ENCODE results near the gene AHCYL2. TPM values are rescaled to one million over a fixed set of nuclear protein-coding genes. Genes with fewer than 3 reads are reported as not detected.

Gene AHCYL2
- total RNA-seq, 1 donor from 2014 or later = 19.9 TPM

DNA sequence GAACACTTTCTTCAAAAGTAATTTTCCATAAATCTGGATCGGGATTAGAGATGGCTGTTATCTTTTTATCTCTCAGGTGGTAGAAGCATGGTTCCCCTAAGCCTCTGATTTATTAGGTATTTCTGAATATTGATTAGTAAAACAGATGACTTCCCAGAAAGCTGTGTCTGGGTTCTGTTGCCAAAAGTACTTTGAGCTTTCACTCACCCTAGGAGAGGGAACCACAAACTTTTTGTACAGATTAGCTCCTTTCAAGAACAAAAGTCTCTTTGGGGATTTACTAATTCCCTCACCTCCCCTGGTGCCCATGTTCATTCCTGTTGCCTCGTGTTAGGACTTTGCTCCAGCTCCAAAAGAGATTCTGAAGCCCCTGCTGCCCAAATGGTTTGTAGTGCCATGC is 162.7 kb downstream of the AHCYL2 start:
- no peaks in the 10 kb centered on the region for H3K4me1 Mint-ChIP-seq (ENCODE audit: unreplicated experiment)
- H3K27ac Mint-ChIP-seq (ENCODE audit: unreplicated experiment) = no peak overlapping the region
- TF ChIP-seq, protein P1, sequence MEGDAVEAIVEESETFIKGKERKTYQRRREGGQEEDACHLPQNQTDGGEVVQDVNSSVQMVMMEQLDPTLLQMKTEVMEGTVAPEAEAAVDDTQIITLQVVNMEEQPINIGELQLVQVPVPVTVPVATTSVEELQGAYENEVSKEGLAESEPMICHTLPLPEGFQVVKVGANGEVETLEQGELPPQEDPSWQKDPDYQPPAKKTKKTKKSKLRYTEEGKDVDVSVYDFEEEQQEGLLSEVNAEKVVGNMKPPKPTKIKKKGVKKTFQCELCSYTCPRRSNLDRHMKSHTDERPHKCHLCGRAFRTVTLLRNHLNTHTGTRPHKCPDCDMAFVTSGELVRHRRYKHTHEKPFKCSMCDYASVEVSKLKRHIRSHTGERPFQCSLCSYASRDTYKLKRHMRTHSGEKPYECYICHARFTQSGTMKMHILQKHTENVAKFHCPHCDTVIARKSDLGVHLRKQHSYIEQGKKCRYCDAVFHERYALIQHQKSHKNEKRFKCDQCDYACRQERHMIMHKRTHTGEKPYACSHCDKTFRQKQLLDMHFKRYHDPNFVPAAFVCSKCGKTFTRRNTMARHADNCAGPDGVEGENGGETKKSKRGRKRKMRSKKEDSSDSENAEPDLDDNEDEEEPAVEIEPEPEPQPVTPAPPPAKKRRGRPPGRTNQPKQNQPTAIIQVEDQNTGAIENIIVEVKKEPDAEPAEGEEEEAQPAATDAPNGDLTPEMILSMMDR (IDR thresholded peaks at IDR 0.05; ENCODE audit: unreplicated experiment) = no peak
- no peak overlapping the region for H3K4me3 Mint-ChIP-seq (ENCODE audit: unreplicated experiment)
- no peak for DNase-seq (ENCODE audit: low spot score)
- no peaks in the 10 kb centered on the region for H3K9me3 Mint-ChIP-seq (ENCODE audit: unreplicated experiment)
- H3K27me3 Mint-ChIP-seq (ENCODE audit: unreplicated experiment) = no peaks in the 10 kb centered on the region
- H3K36me3 Mint-ChIP-seq (ENCODE audit: low read depth, unreplicated experiment) = no peaks in the 10 kb centered on the region

DNA sequence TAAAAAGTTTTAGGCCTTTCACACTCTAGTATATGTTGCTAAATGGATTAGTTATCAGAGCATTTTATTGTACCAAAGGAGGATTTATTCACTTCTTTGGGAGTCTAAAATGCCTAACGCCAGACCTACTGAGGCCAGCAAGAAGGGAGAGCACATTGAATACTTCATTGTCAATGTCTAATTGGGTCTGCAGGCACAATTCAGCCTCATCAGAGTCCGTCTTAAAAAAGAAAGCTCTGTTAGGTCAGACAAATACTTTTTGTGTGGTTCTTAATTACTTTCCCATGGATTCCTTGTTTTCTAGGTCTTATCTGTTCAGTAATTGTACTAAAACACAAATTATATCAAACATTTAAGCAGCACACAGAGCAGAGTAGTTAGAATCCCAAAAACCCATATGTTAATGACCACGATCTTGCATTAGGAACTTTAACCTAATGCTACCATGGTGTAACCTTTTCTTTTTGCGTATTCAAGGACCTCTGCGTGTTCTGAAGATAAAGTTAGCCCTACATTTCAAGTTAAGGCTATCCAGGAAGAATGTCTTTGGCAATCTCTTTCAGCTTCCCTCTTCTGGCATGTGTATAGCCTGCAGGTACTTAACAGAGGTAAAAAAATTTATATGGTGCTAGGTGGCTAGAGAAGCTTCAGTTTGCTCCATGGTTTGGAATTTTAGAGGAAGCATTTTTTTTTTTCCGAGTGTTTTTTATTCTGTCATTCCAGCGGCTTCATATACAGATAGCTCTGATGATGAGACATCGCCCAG is 163.7 kb downstream of the AHCYL2 start:
- no peak overlapping the region for H3K27ac Mint-ChIP-seq (ENCODE audit: unreplicated experiment)

DNA sequence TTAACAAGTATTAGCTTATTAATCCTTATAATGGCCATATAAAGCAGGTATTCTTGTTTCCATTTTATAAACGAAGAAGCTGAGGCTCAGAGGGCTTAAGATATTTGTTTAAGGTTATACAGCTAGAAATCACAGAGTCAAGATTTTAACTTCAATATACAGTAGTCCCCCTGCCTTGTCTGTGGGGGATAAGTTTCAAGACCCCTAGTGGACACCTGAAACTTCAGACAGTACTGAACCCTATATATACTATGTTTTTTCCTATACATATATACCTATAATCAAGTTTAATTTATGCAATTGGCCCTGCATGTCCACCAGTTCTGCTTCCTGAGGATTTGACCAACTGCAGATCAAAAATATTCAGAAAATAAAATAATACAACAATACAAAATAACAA is 165.0 kb downstream of the AHCYL2 start:
- H3K4me1 Mint-ChIP-seq (ENCODE audit: unreplicated experiment) = no peaks in the 10 kb centered on the region
- no peak overlapping the region for H3K27ac Mint-ChIP-seq (ENCODE audit: unreplicated experiment)
- H3K4me3 Mint-ChIP-seq (ENCODE audit: unreplicated experiment) = no peak overlapping the region
- no peaks in the 10 kb centered on the region for H3K36me3 Mint-ChIP-seq (ENCODE audit: low read depth, unreplicated experiment)
- TF ChIP-seq, protein P1 (IDR thresholded peaks at IDR 0.05; ENCODE audit: unreplicated experiment) = no peak
- H3K27me3 Mint-ChIP-seq (ENCODE audit: unreplicated experiment) = no peaks in the 10 kb centered on the region
- no peaks in the 10 kb centered on the region for H3K9me3 Mint-ChIP-seq (ENCODE audit: unreplicated experiment)
- no peak for DNase-seq (ENCODE audit: low spot score)

More for the DNA sequence above, 163.7 kb downstream of the AHCYL2 start:
- no peaks in the 10 kb centered on the region for H3K36me3 Mint-ChIP-seq (ENCODE audit: low read depth, unreplicated experiment)
- no peak overlapping the region for H3K4me3 Mint-ChIP-seq (ENCODE audit: unreplicated experiment)
- no peaks in the 10 kb centered on the region for H3K9me3 Mint-ChIP-seq (ENCODE audit: unreplicated experiment)
- H3K4me1 Mint-ChIP-seq (ENCODE audit: unreplicated experiment) = no peaks in the 10 kb centered on the region
- DNase-seq (ENCODE audit: low spot score) = no peak
- TF ChIP-seq, protein P1 (IDR thresholded peaks at IDR 0.05; ENCODE audit: unreplicated experiment) = no peak
- no peaks in the 10 kb centered on the region for H3K27me3 Mint-ChIP-seq (ENCODE audit: unreplicated experiment)

DNA sequence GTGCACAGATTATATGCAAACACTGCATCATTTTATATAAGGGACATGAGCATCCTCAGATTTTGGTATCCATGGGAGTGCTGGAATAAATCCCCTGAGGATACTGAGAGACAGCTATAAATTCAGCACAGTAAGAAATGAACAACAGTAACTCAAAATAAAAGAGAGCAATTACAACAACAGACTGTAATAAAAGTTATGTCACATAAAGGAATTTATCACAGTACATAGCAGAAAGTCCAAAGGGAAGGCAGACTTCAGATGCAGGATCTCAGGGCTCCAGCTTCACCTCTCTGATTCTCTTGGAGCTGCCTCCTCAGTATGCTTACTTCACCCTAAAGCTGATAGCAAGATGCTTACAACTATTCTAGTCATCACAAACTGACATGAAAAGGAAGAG is 165.5 kb downstream of the AHCYL2 start:
- Mint-ChIP-seq H3K27ac (ENCODE audit: unreplicated experiment) (no peak overlapping the region), H3K4me3 (ENCODE audit: unreplicated experiment) (no peak overlapping the region), H3K27me3 (ENCODE audit: unreplicated experiment) (peaks cover 3% of the 10 kb centered on the region), H3K4me1 (ENCODE audit: unreplicated experiment) (no peaks in the 10 kb centered on the region), H3K36me3 (ENCODE audit: low read depth, unreplicated experiment) (no peaks in the 10 kb centered on the region), H3K9me3 (ENCODE audit: unreplicated experiment) (no peaks in the 10 kb centered on the region)
- DNase-seq (ENCODE audit: low spot score) = no peak
- TF ChIP-seq, protein P1 (IDR thresholded peaks at IDR 0.05; ENCODE audit: unreplicated experiment) = no peak

DNA sequence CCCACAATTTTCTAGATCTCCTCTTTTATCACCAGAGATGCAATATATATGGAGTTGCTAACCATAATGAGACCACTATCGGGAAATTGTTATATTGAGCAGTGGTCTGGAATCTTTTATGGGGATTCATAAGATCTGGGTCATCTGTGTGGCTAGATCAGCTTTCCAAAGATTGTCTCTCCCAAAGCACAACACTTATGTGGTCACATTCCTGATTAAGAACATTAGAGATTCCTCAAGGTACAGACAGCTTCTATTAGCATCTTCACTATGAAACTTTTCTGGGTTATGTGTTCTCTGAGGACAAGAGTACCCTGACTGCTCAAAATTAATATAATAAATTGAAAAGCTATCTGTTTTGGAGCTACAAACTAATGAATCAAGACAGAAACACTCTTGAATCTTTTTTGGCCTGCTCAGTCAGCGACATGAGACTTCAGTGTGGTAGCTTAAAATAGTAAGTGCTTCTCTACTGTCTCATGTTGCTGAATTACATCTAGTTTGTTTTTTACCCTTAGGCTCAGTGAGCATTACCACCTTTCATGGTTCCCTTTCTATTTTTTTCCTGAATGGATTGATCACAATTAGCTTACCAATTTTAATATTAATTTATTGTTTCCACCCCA is 166.8 kb downstream of the AHCYL2 start:
- Mint-ChIP-seq H3K4me3 (ENCODE audit: unreplicated experiment) (no peak overlapping the region), H3K9me3 (ENCODE audit: unreplicated experiment) (no peaks in the 10 kb centered on the region), H3K27ac (ENCODE audit: unreplicated experiment) (no peak overlapping the region), H3K27me3 (ENCODE audit: unreplicated experiment) (peaks cover 3% of the 10 kb centered on the region), H3K4me1 (ENCODE audit: unreplicated experiment) (no peaks in the 10 kb centered on the region), H3K36me3 (ENCODE audit: low read depth, unreplicated experiment) (no peaks in the 10 kb centered on the region)
- TF ChIP-seq, protein P1 (IDR thresholded peaks at IDR 0.05; ENCODE audit: unreplicated experiment) = no peak
- no peak for DNase-seq (ENCODE audit: low spot score)

Measured in endothelial cell (in vitro differentiated cells).